Fibroblast of upper back skin (primary cell): ENCODE measurements around the gene ADM.
A peak's percentile ranks its signal among the peaks of the same experiment; 100 is the strongest.

Source experiments
- DNase-seq: peaks from one replicate; pipeline ENCODE4 v3.0.0-alpha.2; 2013

ADM gene

GRCh38 chr11:10329935-10330334 lies 25.1 kb downstream of the ADM start:
- peak; percentile 93 for DNase-seq

DNA sequence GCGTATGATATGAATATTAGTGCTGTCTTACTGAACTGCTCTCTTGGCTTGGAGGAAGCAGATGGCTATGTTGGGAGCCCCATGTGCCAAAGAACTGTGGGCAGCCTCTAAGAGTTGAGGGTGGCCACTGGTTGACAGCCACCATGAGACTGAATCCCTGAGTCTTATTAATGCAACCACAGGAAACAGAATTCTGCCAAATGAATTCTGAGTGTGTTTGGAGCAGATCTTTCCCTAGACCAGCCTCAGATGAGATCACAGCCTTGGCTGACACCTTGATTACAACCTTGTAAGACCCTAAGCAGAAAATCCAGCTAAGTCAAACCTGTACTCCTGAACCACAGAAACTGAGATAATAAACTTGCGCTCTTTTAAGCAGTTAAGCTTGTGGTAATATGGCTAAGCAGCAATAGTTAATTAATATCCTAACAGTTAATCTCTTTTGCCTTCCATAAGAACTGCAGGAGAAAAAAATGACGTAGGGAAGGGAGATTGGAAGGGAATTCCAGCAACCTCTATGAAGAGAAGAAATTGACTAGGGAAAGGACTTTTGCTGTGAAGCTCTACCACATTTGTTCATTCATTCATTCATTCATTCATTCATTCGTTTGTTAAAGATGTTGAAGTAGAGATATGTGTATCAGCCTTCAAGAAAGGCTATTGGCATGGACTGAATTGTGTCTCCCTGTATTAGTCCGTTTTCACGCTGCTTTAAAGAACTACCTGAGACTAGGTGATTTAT lies 26.8 kb downstream of the ADM start:
- DNase-seq: peak; percentile 36

DNA sequence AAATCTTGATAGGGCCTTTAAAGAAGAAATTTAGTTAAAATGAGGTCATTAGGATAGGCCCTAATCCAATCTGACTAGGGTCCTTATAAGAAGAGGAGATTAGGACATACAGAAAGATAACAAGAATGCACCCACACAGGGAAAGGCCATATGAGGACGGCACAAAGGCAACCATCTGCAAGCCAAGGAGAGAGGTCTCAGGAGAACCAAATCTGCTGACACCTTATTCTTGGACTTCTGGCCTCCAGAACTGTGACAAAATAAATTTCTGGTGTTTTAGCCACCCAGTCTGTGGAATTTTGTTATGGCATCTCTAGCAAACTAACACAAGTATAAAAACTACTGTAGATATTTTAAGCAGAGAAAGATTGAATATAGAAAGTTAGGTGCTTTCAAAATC lies 28.6 kb downstream of the ADM start:
- no peak for DNase-seq

GRCh38 chr11:10338287-10338686 lies 33.4 kb downstream of the ADM start:
- no peak for DNase-seq

GRCh38 chr11:10348650-10349280 lies 43.9 kb downstream of the ADM start:
- DNase-seq: peak; percentile 79

DNA sequence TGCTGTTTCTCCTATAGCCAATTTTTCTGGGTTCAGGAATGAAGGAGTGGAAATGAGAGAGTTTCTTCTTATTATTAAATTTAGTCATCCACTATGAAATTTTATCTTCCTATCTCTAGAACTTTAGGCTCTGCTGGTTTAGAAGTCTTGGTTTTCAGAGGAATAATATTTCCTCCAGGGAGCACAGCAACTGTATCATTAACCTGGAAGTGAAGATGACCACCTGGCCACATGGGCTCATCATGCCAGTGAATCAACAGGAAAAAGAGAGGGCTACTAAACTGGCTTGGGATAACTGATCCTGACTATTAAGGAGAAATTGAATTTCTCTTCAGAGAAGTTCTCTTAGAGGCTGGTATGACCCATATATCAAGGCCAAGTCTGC lies 44.4 kb downstream of the ADM start:
- DNase-seq: no peak

DNA sequence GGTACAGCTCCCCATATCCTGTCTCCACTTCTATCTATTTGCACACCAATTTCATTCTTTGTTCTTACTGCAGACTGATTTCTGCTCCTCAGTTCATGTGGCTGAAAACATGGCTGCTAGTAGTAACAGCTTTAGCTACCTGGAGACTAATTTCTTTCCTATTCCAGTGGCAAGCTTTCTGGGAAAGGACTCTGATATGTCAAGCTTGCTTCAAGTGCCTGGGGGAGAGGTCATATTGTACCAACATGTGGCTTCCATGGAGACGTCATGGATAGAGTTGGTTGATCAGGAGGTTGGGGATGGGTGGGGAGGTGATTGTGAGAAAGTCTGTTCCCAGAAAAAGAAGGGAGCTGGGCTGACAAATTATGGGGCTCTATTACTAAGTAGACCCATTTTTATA lies 44.9 kb downstream of the ADM start:
- DNase-seq: no peak

- peak; percentile 85 for DNase-seq
These were observed 45.5 kb downstream of the ADM start for GRCh38 chr11:10350334-10350733.

DNA sequence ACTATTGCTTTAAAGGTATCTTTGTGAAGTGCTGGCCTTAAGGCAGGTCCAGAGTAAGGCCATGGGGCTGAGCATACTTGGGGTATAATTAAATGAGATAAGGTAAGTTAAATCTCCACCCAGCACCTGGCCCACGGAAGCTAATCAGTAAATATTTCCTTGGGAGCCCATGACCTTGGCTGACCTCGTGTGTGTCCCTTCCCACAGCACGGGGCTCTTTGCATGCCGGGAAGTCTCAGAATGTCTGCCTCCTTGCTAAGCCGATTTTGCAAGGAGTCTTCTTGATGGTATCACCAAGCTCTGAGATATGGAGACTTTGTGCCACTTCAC lies 46.5 kb downstream of the ADM start:
- no peak for DNase-seq

DNA sequence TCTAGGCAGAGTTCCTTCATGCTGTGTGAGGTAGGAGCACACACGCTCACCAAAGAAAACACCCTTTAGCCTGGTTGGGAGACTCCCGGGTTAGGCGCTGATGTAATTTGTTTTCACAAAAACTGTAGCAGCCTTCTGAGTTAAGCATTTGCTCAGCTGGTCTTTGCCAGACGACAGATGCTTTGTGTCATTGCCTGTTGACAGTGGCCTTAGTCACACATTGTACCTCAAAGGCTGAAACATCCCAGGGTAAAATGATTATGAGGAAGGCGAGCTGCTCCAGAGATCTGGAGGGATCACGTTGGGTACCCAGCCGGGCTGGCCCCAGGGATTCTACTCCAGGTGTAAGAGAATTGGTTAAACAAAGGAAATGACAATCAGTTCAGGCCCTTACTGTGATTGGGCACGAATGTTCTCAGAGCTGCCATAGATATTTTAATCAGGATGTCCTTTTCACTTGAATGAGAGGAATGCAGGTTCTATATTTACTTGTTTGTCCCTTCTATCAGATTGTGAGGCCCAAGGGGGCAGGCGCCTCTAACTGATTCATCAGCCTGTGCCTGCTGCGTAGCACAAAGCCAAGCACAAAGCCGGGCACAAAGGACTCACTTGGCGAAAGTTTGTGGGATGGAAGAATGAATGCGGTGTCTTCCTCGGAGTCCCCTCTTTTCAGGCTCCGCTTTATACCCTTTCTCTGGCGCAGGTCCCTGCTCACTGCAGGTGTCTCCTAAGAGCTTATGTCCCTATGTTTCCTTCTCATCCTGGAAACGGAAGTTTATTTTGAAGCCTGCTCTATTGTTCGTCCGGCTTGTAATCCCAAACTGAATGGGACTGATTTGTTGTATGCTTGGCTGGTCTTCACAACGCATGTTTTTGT lies 47.1 kb downstream of the ADM start:
- peak; percentile 65 for DNase-seq

- DNase-seq: no peak
These were observed 48.2 kb downstream of the ADM start for GRCh38 chr11:10352921-10353550.

GRCh38 chr11:10354389-10354788 lies 49.5 kb downstream of the ADM start:
- no peak for DNase-seq

DNA sequence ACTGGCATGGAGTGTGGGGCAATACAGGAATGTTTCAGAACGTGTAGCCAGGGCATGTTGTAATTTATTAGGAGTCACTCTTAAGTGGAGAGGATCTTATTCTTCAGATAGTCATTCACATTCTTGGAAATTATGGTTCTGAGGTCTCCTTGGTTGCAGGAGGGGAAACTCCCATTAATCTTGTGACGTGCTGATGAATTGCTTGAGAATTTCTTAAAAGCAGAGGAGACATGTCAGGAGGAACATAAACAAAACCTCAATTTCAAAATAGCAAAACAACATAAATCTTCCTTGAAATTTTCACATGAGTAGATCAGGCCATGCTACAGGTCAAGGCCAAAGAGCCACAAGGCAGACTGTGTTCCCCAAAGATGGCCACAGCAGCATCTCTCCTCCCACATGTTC lies 50.4 kb downstream of the ADM start:
- DNase-seq: peak; percentile 71

GRCh38 chr11:10356161-10356560 lies 51.3 kb downstream of the ADM start:
- no peak for DNase-seq
